Panc1 (cell line): ENCODE data around the gene SATB1.

Source experiments
- POLR2AphosphoS5 ChIP-seq: IDR thresholded peaks from 2 replicates; pipeline ENCODE4 v1.6.1; 2012; ENCODE audit warnings: mild to moderate bottlenecking, low read depth, low read length, moderate library complexity
- TF ChIP-seq, protein P1 (sequence below): fragments of 450-650 bp; IDR thresholded peaks from 2 replicates; pipeline ENCODE4 v1.5.1; 2017; ENCODE audit warnings: mild to moderate bottlenecking

- TF ChIP-seq, protein P1, sequence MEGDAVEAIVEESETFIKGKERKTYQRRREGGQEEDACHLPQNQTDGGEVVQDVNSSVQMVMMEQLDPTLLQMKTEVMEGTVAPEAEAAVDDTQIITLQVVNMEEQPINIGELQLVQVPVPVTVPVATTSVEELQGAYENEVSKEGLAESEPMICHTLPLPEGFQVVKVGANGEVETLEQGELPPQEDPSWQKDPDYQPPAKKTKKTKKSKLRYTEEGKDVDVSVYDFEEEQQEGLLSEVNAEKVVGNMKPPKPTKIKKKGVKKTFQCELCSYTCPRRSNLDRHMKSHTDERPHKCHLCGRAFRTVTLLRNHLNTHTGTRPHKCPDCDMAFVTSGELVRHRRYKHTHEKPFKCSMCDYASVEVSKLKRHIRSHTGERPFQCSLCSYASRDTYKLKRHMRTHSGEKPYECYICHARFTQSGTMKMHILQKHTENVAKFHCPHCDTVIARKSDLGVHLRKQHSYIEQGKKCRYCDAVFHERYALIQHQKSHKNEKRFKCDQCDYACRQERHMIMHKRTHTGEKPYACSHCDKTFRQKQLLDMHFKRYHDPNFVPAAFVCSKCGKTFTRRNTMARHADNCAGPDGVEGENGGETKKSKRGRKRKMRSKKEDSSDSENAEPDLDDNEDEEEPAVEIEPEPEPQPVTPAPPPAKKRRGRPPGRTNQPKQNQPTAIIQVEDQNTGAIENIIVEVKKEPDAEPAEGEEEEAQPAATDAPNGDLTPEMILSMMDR: no peak
- no peak for TF ChIP-seq POLR2AphosphoS5
Measured at GRCh38 chr3:18440066-18440722, 15.1 kb upstream of the SATB1 start.
